PC-3 (cell line): ENCODE measurements around the gene AKIRIN2. TPM values are rescaled to one million over a fixed set of nuclear protein-coding genes. Genes with fewer than 3 reads are reported as not detected.
A peak's percentile ranks its signal among the peaks of the same experiment; 100 is the strongest.

Experiments
- ATAC-seq: fragments of 200-7000 bp; cut with Tn5 transposase; 2 replicates; pipeline ENCODE4 v1.9.1; 2020; ENCODE audit warnings: mild to moderate bottlenecking, moderate library complexity
- BruUV-seq: library from RNA; stranded (reverse); fragments of 400-500 nt; replicated peaks from 2 replicates; lab custom pipeline; 2021; lab: Mats Ljungman, UMichigan
- CTCF ChIA-PET: fragments of 300-600 bp; sonication (Branson Sonifier 250); formaldehyde crosslinking; loops from one replicate; lab custom pipeline; 2022; ENCODE audit warnings: antibody characterized with exemption; lab: Charles Lee
- POLR2A ChIA-PET: fragments of 300-600 bp; sonication (Branson Sonifier 250); formaldehyde crosslinking; loops from one replicate; lab custom pipeline; 2022; ENCODE audit warnings: antibody characterized with exemption; ENCODE audit not compliant: unreplicated experiment; lab: Charles Lee
- DNase-seq: peaks from one replicate; pipeline ENCODE4 v3.0.0-alpha.2; 2015
- H2AFZ ChIP-seq: fragments of 300-600 bp; sonication (generic); 2 replicates; pipeline ENCODE4 v1.6.0; 2016; ENCODE audit warnings: antibody characterized with exemption, low read length
- H3F3A ChIP-seq: fragments of 300-600 bp; sonication (generic); one replicate; pipeline ENCODE4 v1.6.0; 2017; ENCODE audit warnings: antibody characterized with exemption, low read length, control low read depth, mild to moderate bottlenecking; ENCODE audit not compliant: unreplicated experiment
- H3K27ac ChIP-seq: fragments of 300-600 bp; sonication (generic); 2 replicates; pipeline ENCODE4 v1.5.1; 2016; ENCODE audit warnings: mild to moderate bottlenecking, low read length
- H3K27me3 ChIP-seq: fragments of 300-600 bp; sonication (generic); 2 replicates; pipeline ENCODE4 v1.6.1; 2016; ENCODE audit warnings: low read length, mixed read lengths
- H3K36me3 ChIP-seq: fragments of 300-600 bp; sonication (generic); 2 replicates; pipeline ENCODE4 v1.6.1; 2016; ENCODE audit warnings: low read depth, mixed run types, low read length, mixed read lengths
- H3K4me1 ChIP-seq: fragments of 300-600 bp; sonication (generic); 2 replicates; pipeline ENCODE4 v1.5.1; 2016; ENCODE audit warnings: low read length; ENCODE audit not compliant: insufficient read depth
- H3K4me2 ChIP-seq: fragments of 300-600 bp; sonication (generic); 2 replicates; pipeline ENCODE4 v1.6.0; 2016; ENCODE audit warnings: low read length
- H3K4me3 ChIP-seq: fragments of 300-600 bp; sonication (generic); 2 replicates; pipeline ENCODE4 v1.5.1; 2016; ENCODE audit warnings: mild to moderate bottlenecking, low read length, mixed read lengths
- H3K79me2 ChIP-seq: fragments of 300-600 bp; sonication (generic); 2 replicates; pipeline ENCODE4 v1.6.1; 2017; ENCODE audit warnings: low read length, mixed read lengths
- H3K9ac ChIP-seq: fragments of 300-600 bp; sonication (generic); 2 replicates; pipeline ENCODE4 v1.6.0; 2016; ENCODE audit warnings: mild to moderate bottlenecking, low read length
- H3K9me2 ChIP-seq: fragments of 300-600 bp; sonication (generic); replicated peaks from 2 replicates; pipeline ENCODE4 v1.6.1; 2016; ENCODE audit warnings: mixed run types, low read length, mixed read lengths
- H3K9me3 ChIP-seq: fragments of 300-600 bp; sonication (generic); 2 replicates; pipeline ENCODE4 v1.6.1; 2016; ENCODE audit warnings: low read length, mixed read lengths
- H4K20me1 ChIP-seq: fragments of 300-600 bp; sonication (generic); 2 replicates; pipeline ENCODE4 v1.6.1; 2016; ENCODE audit warnings: low read length, mixed read lengths
- EZH2 ChIP-seq: fragments of 300-600 bp; sonication (generic); IDR thresholded peaks from one replicate; pipeline ENCODE4 v1.6.1; 2017; ENCODE audit warnings: antibody characterized with exemption, mild to moderate bottlenecking, low read length; ENCODE audit not compliant: unreplicated experiment
- EZH2phosphoT487 ChIP-seq: fragments of 300-600 bp; sonication (generic); IDR thresholded peaks from 2 replicates; pipeline ENCODE4 v1.6.1; 2018; ENCODE audit warnings: mild to moderate bottlenecking, antibody characterized with exemption, low read length, borderline replicate concordance
- intact Hi-C: fragments of 100-400 bp; cut with micrococcal nuclease; formaldehyde crosslinking; loops from 2 replicates; pipeline ENCODE4 v1.9.0; 2023
- total RNA-seq: library from RNA; depleted of rRNA; stranded (reverse); fragments of >200 nt; gene quantifications from 2 replicates; pipeline ENCODE4 v1.2.3, GENCODE V29; 2014
- TF ChIP-seq, protein P1 (sequence below): fragments of 300-600 bp; sonication (generic); conservative IDR thresholded peaks from 2 replicates; pipeline ENCODE4 v1.5.1; 2017; ENCODE audit warnings: antibody characterized with exemption, low read depth, mild to moderate bottlenecking, low read length

AKIRIN2 gene
- total RNA-seq, 1 experiment from 2014 or later: 15.1 TPM

DNA sequence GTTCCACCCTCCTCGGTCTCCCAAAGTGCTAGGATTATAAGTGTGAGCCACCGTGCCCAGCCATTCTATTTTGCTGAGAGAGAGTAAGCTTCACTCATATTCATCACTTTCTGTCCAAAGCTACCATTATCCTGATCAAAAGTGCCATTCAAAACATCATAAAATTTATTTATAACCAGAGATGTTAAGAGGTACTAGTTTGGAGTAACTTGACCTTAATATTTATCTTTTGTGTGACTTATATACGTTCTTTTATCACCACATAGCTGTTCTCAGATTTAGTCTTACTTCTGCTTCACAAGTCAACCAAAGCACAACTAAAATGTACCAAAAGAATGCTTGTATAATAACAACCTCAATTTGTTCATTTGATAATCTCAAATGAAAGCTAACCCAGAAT, 18.1 kb downstream of the AKIRIN2 start:
- POLR2A ChIA-PET: no interaction called here
- peaks cover 95% of the 10 kb centered on the region for H3K79me2 ChIP-seq
- peaks cover 22% of the 10 kb centered on the region for H3K4me1 ChIP-seq
- no peaks in the 10 kb centered on the region for H3K9me3 ChIP-seq
- H3K27me3 ChIP-seq: no peaks in the 10 kb centered on the region
- peaks cover 51% of the 10 kb centered on the region for H4K20me1 ChIP-seq
- no peak for DNase-seq
- CTCF ChIA-PET: no interaction called here
- H3K4me2 ChIP-seq: no peak overlapping the region
- intact Hi-C loops: no loop called here
- no peak overlapping the region for H2AFZ ChIP-seq
- H3K9ac ChIP-seq: no peak overlapping the region
- BruUV-seq: no TSS peak
- H3K4me3 ChIP-seq: no peak overlapping the region
- no peaks in the 10 kb centered on the region for H3K9me2 ChIP-seq
- no peaks in the 10 kb centered on the region; the same call in 1 of the 2 replicates for H3K36me3 ChIP-seq
- no peak for TF ChIP-seq EZH2phosphoT487
- TF ChIP-seq EZH2: no peak
- TF ChIP-seq, protein P1, sequence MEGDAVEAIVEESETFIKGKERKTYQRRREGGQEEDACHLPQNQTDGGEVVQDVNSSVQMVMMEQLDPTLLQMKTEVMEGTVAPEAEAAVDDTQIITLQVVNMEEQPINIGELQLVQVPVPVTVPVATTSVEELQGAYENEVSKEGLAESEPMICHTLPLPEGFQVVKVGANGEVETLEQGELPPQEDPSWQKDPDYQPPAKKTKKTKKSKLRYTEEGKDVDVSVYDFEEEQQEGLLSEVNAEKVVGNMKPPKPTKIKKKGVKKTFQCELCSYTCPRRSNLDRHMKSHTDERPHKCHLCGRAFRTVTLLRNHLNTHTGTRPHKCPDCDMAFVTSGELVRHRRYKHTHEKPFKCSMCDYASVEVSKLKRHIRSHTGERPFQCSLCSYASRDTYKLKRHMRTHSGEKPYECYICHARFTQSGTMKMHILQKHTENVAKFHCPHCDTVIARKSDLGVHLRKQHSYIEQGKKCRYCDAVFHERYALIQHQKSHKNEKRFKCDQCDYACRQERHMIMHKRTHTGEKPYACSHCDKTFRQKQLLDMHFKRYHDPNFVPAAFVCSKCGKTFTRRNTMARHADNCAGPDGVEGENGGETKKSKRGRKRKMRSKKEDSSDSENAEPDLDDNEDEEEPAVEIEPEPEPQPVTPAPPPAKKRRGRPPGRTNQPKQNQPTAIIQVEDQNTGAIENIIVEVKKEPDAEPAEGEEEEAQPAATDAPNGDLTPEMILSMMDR: no peak
- no peaks in the 10 kb centered on the region for H3F3A ChIP-seq
- H3K27ac ChIP-seq: no peak overlapping the region
- ATAC-seq: no peak

DNA sequence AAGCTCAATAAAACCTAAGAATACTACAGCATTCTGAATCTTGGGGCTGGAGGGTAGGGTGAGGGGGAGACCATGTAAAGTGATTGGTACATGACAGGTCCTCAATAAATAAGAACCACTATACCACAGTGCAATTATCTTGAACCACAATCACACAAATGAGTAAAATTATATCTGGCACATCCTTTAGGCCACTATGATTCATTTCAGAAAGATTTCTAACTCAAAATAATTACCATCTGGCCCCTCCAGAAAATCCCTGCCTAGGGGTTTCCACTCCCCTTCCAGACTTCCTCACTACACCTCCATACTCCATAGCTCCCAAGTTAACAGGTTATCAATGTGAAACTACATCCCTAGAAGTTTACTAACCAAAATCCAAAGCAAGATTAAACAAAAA, 19.7 kb downstream of the AKIRIN2 start:
- Histone ChIP-seq H3K4me1 (peaks cover 22% of the 10 kb centered on the region), H3K79me2 (peaks cover 89% of the 10 kb centered on the region), H3F3A (no peaks in the 10 kb centered on the region), H3K9me3 (no peaks in the 10 kb centered on the region), H3K27ac (0 out of 2 replicates have a peak overlapping the region, but pooled peaks have one; percentile 21), H4K20me1 (peaks cover 45% of the 10 kb centered on the region), H3K36me3 (no peaks in the 10 kb centered on the region; the same call in 1 of the 2 replicates), H3K9me2 (no peaks in the 10 kb centered on the region), H3K9ac (no peak overlapping the region), H3K27me3 (no peaks in the 10 kb centered on the region), H2AFZ (no peak overlapping the region), H3K4me2 (peak overlapping the region; percentile 14; the same call in 1 of the 2 replicates), H3K4me3 (no peak overlapping the region)
- POLR2A ChIA-PET: no interaction called here
- intact Hi-C loops: no loop called here
- no TSS peak for BruUV-seq
- CTCF ChIA-PET: no interaction called here
- TF ChIP-seq, protein P1: no peak
- TF ChIP-seq EZH2phosphoT487: no peak
- TF ChIP-seq EZH2: no peak
- DNase-seq: peak; percentile 62
- peak; percentile 65 for ATAC-seq

DNA sequence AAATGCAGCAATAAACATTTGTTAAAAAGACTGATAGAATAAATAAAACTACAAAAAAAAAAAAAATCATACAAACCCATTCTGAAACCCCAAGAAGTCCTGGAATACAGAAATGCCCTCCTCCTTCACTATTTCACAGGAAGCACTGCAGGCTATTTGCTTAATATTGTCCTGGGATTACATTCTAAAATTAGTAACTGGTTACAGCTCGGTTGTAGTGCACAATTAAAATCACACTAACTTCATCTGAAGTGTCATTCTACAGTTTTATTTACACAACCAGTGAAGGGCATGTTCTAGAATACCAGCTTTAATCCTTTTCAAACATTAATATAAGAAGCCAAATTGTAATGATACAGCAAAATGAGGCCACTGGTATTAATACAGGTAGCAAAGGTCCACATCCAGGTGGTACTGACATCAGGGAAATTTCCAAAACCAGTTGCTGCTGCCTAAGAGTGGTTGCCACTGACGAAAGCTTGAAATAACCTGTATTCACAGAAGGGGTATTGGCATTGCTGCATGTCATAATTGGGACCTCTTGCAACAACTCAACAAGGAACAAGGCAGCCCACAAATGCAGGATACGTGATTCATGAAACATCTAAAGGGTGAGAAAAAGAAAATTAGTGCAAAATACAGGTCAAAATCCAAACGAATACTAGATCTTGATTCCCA, 26.9 kb downstream of the AKIRIN2 start:
- H3K36me3 ChIP-seq: peaks cover 12% of the 10 kb centered on the region
- H3F3A ChIP-seq: no peaks in the 10 kb centered on the region
- H3K27ac ChIP-seq: no peak overlapping the region
- no peaks in the 10 kb centered on the region for H3K9me2 ChIP-seq
- TF ChIP-seq EZH2phosphoT487 (no peak), EZH2 (no peak)
- TF ChIP-seq, protein P1: no peak
- no peaks in the 10 kb centered on the region for H4K20me1 ChIP-seq
- H3K4me1 ChIP-seq: no peaks in the 10 kb centered on the region
- no peaks in the 10 kb centered on the region for H3K9me3 ChIP-seq
- no peaks in the 10 kb centered on the region for H3K27me3 ChIP-seq
- peaks cover 21% of the 10 kb centered on the region for H3K79me2 ChIP-seq
- no peak overlapping the region for H3K4me2 ChIP-seq
- ATAC-seq (no peak), DNase-seq (no peak)
- intact Hi-C loops: no loop called here
- POLR2A ChIA-PET: no interaction called here
- H2AFZ ChIP-seq: no peak overlapping the region
- CTCF ChIA-PET: no interaction called here
- no peak overlapping the region for H3K9ac ChIP-seq
- BruUV-seq: TSS peak; percentile 24
- H3K4me3 ChIP-seq: no peak overlapping the region
